ENCODE measurements around the gene YBX1.
A peak's percentile ranks its signal among the peaks of the same experiment; 100 is the strongest.

The YBX1 gene

GRCh38 chr1:42735477-42736105, 53.4 kb downstream of the YBX1 start:
- DNase-seq = no peak

DNA sequence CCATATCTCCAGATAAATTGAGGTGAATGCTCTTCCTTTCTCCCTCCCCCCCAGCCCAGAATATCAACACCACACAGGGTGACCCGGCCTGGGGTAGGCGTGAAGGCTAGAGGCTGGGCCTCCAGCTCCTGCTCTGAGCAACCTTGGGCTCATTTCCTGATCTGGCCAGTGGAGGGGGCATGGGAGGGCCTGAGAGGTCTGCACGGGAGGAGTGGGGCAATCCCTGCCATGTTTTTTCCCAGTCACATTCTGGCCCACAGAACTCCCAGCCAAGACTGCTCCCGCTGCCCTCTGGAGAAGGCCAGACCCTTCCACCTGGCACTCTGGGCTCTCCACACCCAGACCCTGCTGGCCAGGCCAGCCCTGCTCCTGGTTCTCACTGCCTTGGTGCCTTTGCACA, 53.9 kb downstream of the YBX1 start:
- DNase-seq = no peak

- no peak for DNase-seq
Measured at GRCh38 chr1:42736571-42737200, 54.5 kb downstream of the YBX1 start.

DNA sequence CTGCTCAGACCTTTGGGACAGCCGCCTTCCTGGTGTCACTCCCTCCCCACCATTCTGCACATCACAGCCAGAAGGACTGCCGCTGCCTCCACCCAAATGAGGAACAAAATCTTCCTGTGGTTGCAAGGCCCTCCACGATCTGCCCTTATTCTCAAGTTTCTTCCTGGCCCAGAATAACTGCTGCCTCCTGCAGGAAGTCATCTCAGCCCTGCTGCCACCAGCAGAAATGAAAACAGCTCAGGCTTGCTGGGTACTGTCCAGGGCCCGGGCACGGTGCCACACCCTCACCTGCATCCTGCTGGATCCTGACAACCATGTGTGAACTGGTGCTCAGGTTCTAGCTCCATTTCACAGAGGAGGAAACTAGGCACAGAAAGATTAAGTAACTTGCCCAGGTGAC, 55.0 kb downstream of the YBX1 start:
- DNase-seq = no peak

- no peak for DNase-seq
Measured at GRCh38 chr1:42737986-42738677, 55.9 kb downstream of the YBX1 start.

- no peak for DNase-seq
Measured at GRCh38 chr1:42738678-42739226, 56.5 kb downstream of the YBX1 start.

- DNase-seq = no peak
Measured at GRCh38 chr1:42739753-42740700, 57.8 kb downstream of the YBX1 start, which contains the start of gene CLDN19. Gene CLDN19, minus strand, starts transcription at chr1:42740236. Its CDS starts 173 bp downstream, at chr1:42740063.

- DNase-seq = no peak
Measured at GRCh38 chr1:42740851-42741580, 58.8 kb downstream of the YBX1 start.

DNA sequence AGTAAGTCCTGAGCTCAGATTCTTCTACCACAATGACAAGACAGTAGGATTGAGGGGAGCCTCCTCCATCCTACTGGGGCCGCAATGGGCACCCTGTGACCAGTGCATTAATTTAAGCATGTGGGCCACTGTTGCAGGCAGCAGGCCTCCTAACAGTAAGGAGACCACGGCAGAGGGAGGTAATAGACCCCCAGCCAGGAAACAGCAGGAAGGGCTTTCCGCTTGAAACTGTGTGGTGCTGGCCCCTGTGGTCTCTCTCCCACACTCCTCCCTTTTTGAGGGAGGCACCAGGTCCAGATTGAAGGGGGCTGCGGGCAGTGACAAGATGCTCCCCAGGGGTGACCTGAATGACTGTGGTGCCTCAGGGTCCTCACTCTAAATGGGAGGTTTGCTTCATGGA, 59.5 kb downstream of the YBX1 start:
- DNase-seq = no peak

DNA sequence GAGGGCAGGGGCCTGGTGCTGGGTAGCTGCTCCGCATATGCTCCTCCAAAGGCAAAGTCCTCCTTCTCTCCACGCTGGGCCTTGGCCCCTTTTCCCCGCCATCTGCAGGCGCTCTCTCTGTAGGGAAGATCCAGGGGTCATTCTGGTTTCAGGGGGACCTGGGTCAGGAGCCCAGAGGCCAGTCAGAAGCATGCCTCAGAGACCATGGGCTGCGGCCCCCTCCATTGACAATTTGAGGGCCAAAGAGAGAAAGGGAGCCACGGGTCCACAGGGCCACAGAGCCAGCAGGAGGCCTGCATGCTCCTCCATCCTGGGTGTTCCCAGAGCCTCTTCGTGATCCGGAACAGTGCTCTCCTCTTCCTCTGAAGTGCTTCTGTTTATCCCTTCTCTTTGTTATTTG, 59.9 kb downstream of the YBX1 start:
- no peak for DNase-seq

GRCh38 chr1:42742617-42743316, 60.5 kb downstream of the YBX1 start:
- no peak for DNase-seq

DNA sequence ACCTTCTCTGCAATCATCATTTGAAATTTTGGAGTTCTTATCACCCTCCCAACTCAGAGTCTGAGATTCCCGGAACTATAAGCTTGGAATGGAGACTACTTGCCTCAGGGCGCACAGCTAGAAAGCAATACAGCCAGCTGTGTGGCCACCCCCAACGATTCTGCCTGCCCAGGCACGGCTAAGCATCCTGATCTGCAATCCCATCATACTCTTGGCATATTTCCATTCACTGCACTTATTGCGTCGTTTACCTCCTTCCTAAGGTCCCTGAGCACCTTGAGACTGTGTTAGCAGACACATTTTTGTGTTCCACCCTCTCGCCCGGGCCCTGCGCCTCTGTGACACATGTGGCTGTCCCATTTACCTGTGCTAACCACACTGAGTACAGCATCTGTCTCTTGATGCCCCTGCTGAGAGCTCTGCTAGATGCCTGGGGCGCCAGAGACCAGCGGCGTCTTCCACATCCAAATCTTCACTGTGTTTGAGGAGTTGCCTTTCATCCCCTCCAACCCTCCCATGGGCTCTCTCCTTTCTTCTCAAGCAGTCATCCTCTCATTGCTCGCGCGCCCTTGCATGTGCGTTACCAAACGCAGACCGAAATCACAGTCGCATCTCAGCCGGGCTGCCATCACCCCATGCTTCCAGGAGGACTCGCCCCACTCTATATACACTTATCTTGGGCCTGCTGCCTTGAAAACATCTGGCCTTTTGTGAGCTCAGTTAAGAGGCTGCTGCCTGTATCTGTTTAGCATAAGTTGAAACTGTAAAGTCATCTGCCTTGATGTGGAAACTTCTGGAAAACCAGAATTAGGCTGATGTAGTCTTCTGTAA, 61.3 kb downstream of the YBX1 start:
- DNase-seq = no peak

DNA sequence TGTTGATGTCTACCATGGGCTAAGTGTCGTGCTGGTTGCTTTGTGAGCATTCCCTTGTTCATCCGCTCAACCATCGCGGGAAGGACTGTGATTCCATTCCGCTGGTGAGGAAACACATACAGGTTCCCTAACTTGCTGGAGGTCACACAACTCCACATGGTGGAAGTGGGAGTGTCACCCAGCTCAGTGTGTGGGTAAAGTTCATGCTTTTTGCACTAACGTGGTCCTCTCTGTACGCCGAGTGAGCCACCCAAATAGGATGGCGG, 61.9 kb downstream of the YBX1 start:
- DNase-seq = no peak

- DNase-seq = no peak
Measured at GRCh38 chr1:42745851-42746250, 63.6 kb downstream of the YBX1 start.

GRCh38 chr1:42746436-42747105, 64.4 kb downstream of the YBX1 start:
- no peak for DNase-seq

DNA sequence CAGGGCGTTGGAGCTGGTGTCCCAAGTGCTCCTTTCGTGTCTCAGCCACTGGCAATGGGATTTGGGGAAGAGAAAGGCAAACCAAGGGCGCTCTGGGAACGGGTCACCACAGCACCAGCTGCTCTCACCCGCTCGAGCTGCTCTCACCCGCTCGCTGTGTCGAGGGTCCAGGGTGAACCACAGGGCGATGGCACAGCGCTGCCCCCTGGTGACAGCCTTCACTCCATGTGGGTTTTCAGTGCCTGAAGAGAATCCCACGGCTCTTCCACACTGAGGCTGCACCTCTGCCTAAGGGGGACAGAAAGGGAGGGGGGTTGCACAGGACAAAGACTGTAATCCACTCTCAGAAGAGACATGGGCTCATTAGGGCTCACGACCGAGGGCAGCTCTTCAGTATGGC, 64.9 kb downstream of the YBX1 start:
- peak; percentile 20 for DNase-seq

DNA sequence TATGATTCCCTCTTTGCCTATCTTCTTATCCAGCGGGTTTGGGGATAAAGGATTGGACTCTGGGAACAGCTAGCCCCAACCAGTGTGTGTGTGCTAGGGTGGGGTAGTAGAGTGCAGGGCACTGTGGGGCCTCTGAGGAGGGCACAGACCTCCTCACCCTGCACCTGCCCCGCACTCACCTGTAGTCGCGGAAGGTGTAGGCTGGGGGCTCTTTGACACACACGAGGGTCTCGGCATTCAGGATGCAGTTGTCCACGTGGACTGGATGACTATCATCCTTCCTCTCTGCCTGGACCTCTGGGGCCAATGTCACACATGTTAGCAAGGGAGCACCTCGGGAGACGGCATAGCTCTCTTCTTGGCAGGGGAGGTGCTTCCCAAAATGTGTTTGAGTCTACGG, 65.8 kb downstream of the YBX1 start:
- no peak for DNase-seq

DNA sequence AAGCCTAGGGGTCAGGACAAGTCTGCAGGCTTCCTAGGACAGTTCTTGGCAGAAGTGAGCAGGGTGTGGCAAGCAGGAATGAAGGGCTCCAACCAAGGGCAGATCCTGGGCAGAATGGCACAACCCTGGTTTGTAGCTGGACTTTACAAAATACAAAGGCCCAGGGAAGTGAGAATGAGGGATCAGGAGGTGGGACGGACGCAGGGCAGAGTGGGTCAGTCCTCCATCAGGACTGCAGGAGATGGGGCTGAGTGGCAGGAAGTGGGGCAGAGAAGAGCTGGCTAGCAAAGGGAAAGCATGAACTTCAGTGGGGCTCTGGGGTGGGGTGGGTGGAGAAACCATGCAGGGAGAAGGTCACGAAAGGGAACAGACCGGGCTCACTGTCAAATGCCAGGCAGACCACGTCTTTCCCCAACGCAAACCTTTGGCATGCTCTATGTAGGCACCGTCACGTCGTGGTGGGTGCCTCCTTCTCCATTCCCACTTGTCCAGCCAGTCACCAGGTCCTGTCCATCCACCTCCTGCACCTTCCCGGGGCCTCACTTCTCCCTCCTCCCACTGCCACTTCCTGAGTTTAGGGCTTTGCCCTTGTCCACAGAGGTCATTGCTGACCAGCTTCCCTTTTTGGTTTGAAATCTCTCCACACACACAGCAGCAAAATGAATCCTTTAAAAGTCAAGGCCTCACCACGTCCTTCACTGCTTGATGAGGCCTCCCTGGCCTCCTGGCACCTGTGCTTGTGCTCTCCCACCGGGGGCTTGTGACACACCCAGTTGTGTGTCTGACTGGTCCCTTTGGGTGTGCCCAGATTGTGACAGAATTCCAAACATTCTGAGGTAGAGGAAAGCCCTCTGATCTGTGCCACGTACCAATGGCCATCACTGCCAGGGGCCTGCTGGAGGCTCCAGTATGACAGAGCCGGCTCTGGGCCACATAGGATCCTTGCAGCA, 66.5 kb downstream of the YBX1 start:
- no peak for DNase-seq

GRCh38 chr1:42750041-42750440, 67.8 kb downstream of the YBX1 start:
- DNase-seq = no peak

Data from activated CD4-positive, alpha-beta T cell treated with anti-CD3 and anti-CD28 coated beads, Interleukin-2, amount 50 U/mL, for 16 hours (primary cell).